Subcutaneous abdominal adipose tissue (tissue), 5 donors: ENCODE results near the gene XYLT1.

Source experiments
- H3K27ac ChIP-seq: one replicate; pipeline ENCODE4 v1.7.0; 2013; ENCODE audit warnings: low read depth, mild to moderate bottlenecking, inconsistent platforms, low read length, moderate library complexity
- H3K27me3 ChIP-seq, 5 donors: one replicate each; pipeline ENCODE4 v1.7.0; 2013; ENCODE audit warnings: low read length in 5 of 5, inconsistent platforms in 1 of 5; ENCODE audit not compliant: control insufficient read depth in 5 of 5, insufficient read depth in 4 of 5
- H3K36me3 ChIP-seq, 5 donors: one replicate each; pipeline ENCODE4 v1.7.0; 2013; ENCODE audit warnings: low read length in 5 of 5; ENCODE audit not compliant: control insufficient read depth in 5 of 5, insufficient read depth in 5 of 5
- H3K4me1 ChIP-seq, 5 donors: one replicate each; pipeline ENCODE4 v1.7.0; 2013; ENCODE audit warnings: low read length in 5 of 5, mild to moderate bottlenecking in 3 of 5, moderate library complexity in 1 of 5; ENCODE audit not compliant: control insufficient read depth in 5 of 5, insufficient read depth in 5 of 5
- H3K4me3 ChIP-seq, 5 donors: one replicate each; pipeline ENCODE4 v1.7.0; 2013; ENCODE audit warnings: low read length in 5 of 5, low read depth in 1 of 5
- H3K9ac ChIP-seq, 5 donors: one replicate each; pipeline ENCODE4 v1.7.0; 2013; ENCODE audit warnings: low read length in 5 of 5, mild to moderate bottlenecking in 4 of 5, moderate library complexity in 3 of 5
- H3K9me3 ChIP-seq, 5 donors: one replicate each; pipeline ENCODE4 v1.7.0; 2013; ENCODE audit warnings: low read length in 5 of 5; ENCODE audit not compliant: control insufficient read depth in 5 of 5
- donor health status: healthy.
- donor health status: healthy.
- donor health status: healthy.
- donor health status: healthy.
- donor health status: healthy.

Gene XYLT1

GRCh38 chr16:17365211-17365541 lies 105.6 kb downstream of the XYLT1 start:
- Histone ChIP-seq H3K27ac (no peak overlapping the region), H3K4me3 (no peak overlapping the region), H3K27me3 (no peaks in the 10 kb centered on the region), H3K9me3 (no peaks in the 10 kb centered on the region), H3K4me1 (peaks cover 7 to 56% (median 46%) of the 10 kb centered on the region in 5 donors), H3K36me3 (no peaks in the 10 kb centered on the region), H3K9ac (no peak overlapping the region)

- Histone ChIP-seq H3K36me3 (no peaks in the 10 kb centered on the region), H3K4me3 (peak overlapping the region in 1 of 5 donors; percentile 7), H3K4me1 (peaks cover 7 to 56% (median 44%) of the 10 kb centered on the region in 5 donors), H3K27me3 (no peaks in the 10 kb centered on the region), H3K9me3 (no peaks in the 10 kb centered on the region), H3K27ac (no peak overlapping the region), H3K9ac (no peak overlapping the region)
Measured at GRCh38 chr16:17364319-17365210, 106.2 kb downstream of the XYLT1 start.

GRCh38 chr16:17362946-17363345 lies 107.8 kb downstream of the XYLT1 start:
- no peaks in the 10 kb centered on the region for H3K9me3 ChIP-seq
- peaks cover 7 to 51% (median 39%) of the 10 kb centered on the region in 5 donors for H3K4me1 ChIP-seq
- H3K9ac ChIP-seq, result no peak overlapping the region
- no peak overlapping the region for H3K27ac ChIP-seq
- no peaks in the 10 kb centered on the region for H3K27me3 ChIP-seq
- H3K36me3 ChIP-seq, result no peaks in the 10 kb centered on the region
- H3K4me3 ChIP-seq, result no peak overlapping the region

- Histone ChIP-seq H3K9ac (no peak overlapping the region), H3K27ac (no peak overlapping the region), H3K4me1 (peaks cover 7 to 44% (median 34%) of the 10 kb centered on the region in 5 donors)
Measured at GRCh38 chr16:17362183-17362582, 108.6 kb downstream of the XYLT1 start.

GRCh38 chr16:17360693-17361122 lies 110.1 kb downstream of the XYLT1 start:
- Histone ChIP-seq H3K9me3 (no peaks in the 10 kb centered on the region), H3K36me3 (peaks cover 0 to 4% (median 0%) of the 10 kb centered on the region in 5 donors), H3K9ac (no peak overlapping the region), H3K27me3 (no peaks in the 10 kb centered on the region), H3K4me3 (no peak overlapping the region), H3K4me1 (peaks cover 7 to 37% (median 24%) of the 10 kb centered on the region in 5 donors), H3K27ac (no peak overlapping the region)

More at GRCh38 chr16:17362183-17362582, 108.6 kb downstream of the XYLT1 start:
- Histone ChIP-seq H3K27me3 (no peaks in the 10 kb centered on the region), H3K9me3 (no peaks in the 10 kb centered on the region), H3K4me3 (no peak overlapping the region), H3K36me3 (peaks cover 0 to 3% (median 0%) of the 10 kb centered on the region in 5 donors)

GRCh38 chr16:17359788-17360390 lies 110.9 kb downstream of the XYLT1 start:
- no peaks in the 10 kb centered on the region for H3K27me3 ChIP-seq
- no peaks in the 10 kb centered on the region for H3K9me3 ChIP-seq
- H3K27ac ChIP-seq, result no peak overlapping the region
- H3K36me3 ChIP-seq, result peaks cover 0 to 6% (median 0%) of the 10 kb centered on the region in 5 donors
- H3K4me3 ChIP-seq, result no peak overlapping the region
- peaks cover 6 to 29% (median 16%) of the 10 kb centered on the region in 5 donors for H3K4me1 ChIP-seq
- H3K9ac ChIP-seq, result no peak overlapping the region

GRCh38 chr16:17358846-17359245 lies 111.9 kb downstream of the XYLT1 start:
- no peak overlapping the region for H3K4me3 ChIP-seq
- no peaks in the 10 kb centered on the region for H3K27me3 ChIP-seq
- peaks cover 0 to 19% (median 9%) of the 10 kb centered on the region in 5 donors for H3K4me1 ChIP-seq
- no peak overlapping the region for H3K27ac ChIP-seq
- H3K9ac ChIP-seq, result no peak overlapping the region
- H3K36me3 ChIP-seq, result peaks cover 0 to 6% (median 0%) of the 10 kb centered on the region in 5 donors
- H3K9me3 ChIP-seq, result no peaks in the 10 kb centered on the region

GRCh38 chr16:17358355-17358754 lies 112.4 kb downstream of the XYLT1 start:
- Histone ChIP-seq H3K9ac (no peak overlapping the region), H3K27me3 (no peaks in the 10 kb centered on the region), H3K27ac (no peak overlapping the region), H3K4me1 (peaks cover 0 to 19% (median 9%) of the 10 kb centered on the region in 5 donors), H3K36me3 (peaks cover 0 to 6% (median 0%) of the 10 kb centered on the region in 5 donors), H3K9me3 (no peaks in the 10 kb centered on the region), H3K4me3 (no peak overlapping the region)

- Histone ChIP-seq H3K27me3 (no peaks in the 10 kb centered on the region), H3K4me3 (no peak overlapping the region), H3K4me1 (peaks cover 0 to 19% (median 9%) of the 10 kb centered on the region in 5 donors), H3K9me3 (no peaks in the 10 kb centered on the region), H3K36me3 (peaks cover 0 to 6% (median 0%) of the 10 kb centered on the region in 5 donors), H3K9ac (no peak overlapping the region), H3K27ac (no peak overlapping the region)
Measured at GRCh38 chr16:17357307-17358062, 113.3 kb downstream of the XYLT1 start.
